Neural progenitor cell (in vitro differentiated cells): ENCODE data around the gene RWDD1. TPM values are rescaled to one million over a fixed set of nuclear protein-coding genes. Genes with fewer than 3 reads are reported as not detected.

Experiments used
- DNase-seq: peaks from one replicate; pipeline ENCODE4 v3.0.0-alpha.2; 2016; ENCODE audit warnings: low spot score
- H2AFZ ChIP-seq: fragments of 200-600 bp; sonication (generic); replicated peaks from 2 replicates; pipeline ENCODE4 v1.6.1; 2016; ENCODE audit warnings: antibody characterized with exemption
- H3F3A ChIP-seq: fragments of 200-600 bp; sonication (generic); 2 replicates; pipeline ENCODE4 v1.6.1; 2016; ENCODE audit warnings: antibody characterized with exemption, low read depth
- H3K27ac ChIP-seq: fragments of 200-600 bp; sonication (generic); 2 replicates; pipeline ENCODE4 v1.5.1; 2016; ENCODE audit warnings: mild to moderate bottlenecking
- H3K27me3 ChIP-seq: fragments of 200-600 bp; sonication (generic); 2 replicates; pipeline ENCODE4 v1.6.1; 2016; ENCODE audit warnings: mild to moderate bottlenecking, moderate library complexity
- H3K36me3 ChIP-seq: fragments of 200-600 bp; sonication (generic); 2 replicates; pipeline ENCODE4 v1.5.1; 2016
- H3K4me1 ChIP-seq: fragments of 200-600 bp; sonication (generic); 2 replicates; pipeline ENCODE4 v1.6.1; 2016; ENCODE audit warnings: mixed run types
- H3K4me2 ChIP-seq: fragments of 200-600 bp; sonication (generic); 2 replicates; pipeline ENCODE4 v1.6.1; 2016
- H3K4me3 ChIP-seq: fragments of 200-600 bp; sonication (generic); 2 replicates; pipeline ENCODE4 v1.5.1; 2016
- H3K79me2 ChIP-seq: fragments of 200-600 bp; sonication (generic); 2 replicates; pipeline ENCODE4 v1.6.1; 2016; ENCODE audit warnings: low read depth
- H3K9ac ChIP-seq: fragments of 200-600 bp; sonication (generic); 2 replicates; pipeline ENCODE4 v1.6.1; 2016
- H3K9me3 ChIP-seq: fragments of 200-600 bp; sonication (generic); 2 replicates; pipeline ENCODE4 v1.5.1; 2016; ENCODE audit warnings: low read depth
- H4K20me1 ChIP-seq: fragments of 200-600 bp; sonication (generic); 2 replicates; pipeline ENCODE4 v1.6.1; 2016; ENCODE audit warnings: low read depth
- H3K27ac Mint-ChIP-seq: 3 replicates; pipeline ENCODE4 v1.8.0; 2021; ENCODE audit warnings: mixed read lengths
- H3K27me3 Mint-ChIP-seq: 2 replicates; pipeline ENCODE4 v1.8.0; 2022; ENCODE audit warnings: low read depth, mild to moderate bottlenecking, inconsistent platforms, moderate library complexity, mixed read lengths; ENCODE audit not compliant: insufficient read depth
- H3K36me3 Mint-ChIP-seq: 3 replicates; pipeline ENCODE4 v1.8.0; 2021; ENCODE audit warnings: mixed read lengths
- H3K4me1 Mint-ChIP-seq: 3 replicates; pipeline ENCODE4 v1.8.0; 2021; ENCODE audit warnings: mixed read lengths
- H3K4me3 Mint-ChIP-seq: 3 replicates; pipeline ENCODE4 v1.8.0; 2021; ENCODE audit warnings: mild to moderate bottlenecking, moderate library complexity, mixed read lengths
- H3K9me3 Mint-ChIP-seq: 3 replicates; pipeline ENCODE4 v1.8.0; 2020; ENCODE audit warnings: mixed read lengths
- CTCF ChIP-seq: fragments of 200-600 bp; sonication (generic); IDR thresholded peaks from 2 replicates; pipeline ENCODE4 v1.5.1; 2017; ENCODE audit warnings: antibody characterized with exemption, mild to moderate bottlenecking
- EZH2 ChIP-seq: fragments of 200-600 bp; sonication (generic); IDR thresholded peaks from 2 replicates; pipeline ENCODE4 v1.6.1; 2017; ENCODE audit warnings: antibody characterized with exemption, mild to moderate bottlenecking, moderate library complexity
- EZH2phosphoT487 ChIP-seq: fragments of 200-600 bp; sonication (generic); IDR thresholded peaks from 2 replicates; pipeline ENCODE4 v1.6.1; 2017; ENCODE audit warnings: antibody characterized with exemption
- total RNA-seq: library from RNA; depleted of rRNA; stranded (reverse); fragments of >200 nt; gene quantifications from 2 replicates; pipeline ENCODE4 v1.2.3, GENCODE V29; 2015; ENCODE audit warnings: low replicate concordance

The RWDD1 gene
- total RNA-seq, 1 donor from 2014 or later: 43.2 TPM

GRCh38 chr6:116562019-116562403 lies 9.3 kb upstream of the RWDD1 start:
- DNase-seq: no peak
- H3K27me3 Mint-ChIP-seq: peaks cover 3% of the 10 kb centered on the region
- H4K20me1 ChIP-seq: no peaks in the 10 kb centered on the region
- H3F3A ChIP-seq: no peaks in the 10 kb centered on the region
- H3K9me3 Mint-ChIP-seq: no peaks in the 10 kb centered on the region
- peak overlapping the region; percentile 23 for H3K27ac Mint-ChIP-seq
- no peaks in the 10 kb centered on the region for H3K4me1 ChIP-seq
- H3K36me3 Mint-ChIP-seq: no peaks in the 10 kb centered on the region
- H2AFZ ChIP-seq: no peak overlapping the region
- peaks cover 6% of the 10 kb centered on the region for H3K4me1 Mint-ChIP-seq
- H3K4me3 Mint-ChIP-seq: no peak overlapping the region
- no peak overlapping the region for H3K4me3 ChIP-seq
- no peak overlapping the region for H3K9ac ChIP-seq
- H3K27ac ChIP-seq: no peak overlapping the region
- H3K79me2 ChIP-seq: no peaks in the 10 kb centered on the region
- H3K27me3 ChIP-seq: peaks cover 4% of the 10 kb centered on the region
- H3K4me2 ChIP-seq: no peak overlapping the region
- H3K9me3 ChIP-seq: no peaks in the 10 kb centered on the region
- no peaks in the 10 kb centered on the region for H3K36me3 ChIP-seq
- TF ChIP-seq EZH2 (no peak), CTCF (no peak), EZH2phosphoT487 (no peak)

GRCh38 chr6:116562614-116563013 lies 8.7 kb upstream of the RWDD1 start:
- no peaks in the 10 kb centered on the region for H3F3A ChIP-seq
- DNase-seq: no peak
- peaks cover 5% of the 10 kb centered on the region for H3K27me3 ChIP-seq
- TF ChIP-seq CTCF (no peak), EZH2 (no peak), EZH2phosphoT487 (no peak)
- no peak overlapping the region for H3K4me3 ChIP-seq
- H2AFZ ChIP-seq: no peak overlapping the region
- Mint-ChIP-seq H3K9me3 (no peaks in the 10 kb centered on the region), H3K36me3 (no peaks in the 10 kb centered on the region), H3K27ac (no peak overlapping the region), H3K27me3 (peaks cover 3% of the 10 kb centered on the region), H3K4me1 (peaks cover 6% of the 10 kb centered on the region), H3K4me3 (no peak overlapping the region)
- H3K36me3 ChIP-seq: no peaks in the 10 kb centered on the region
- no peaks in the 10 kb centered on the region for H3K79me2 ChIP-seq
- H3K9ac ChIP-seq: no peak overlapping the region
- H3K4me1 ChIP-seq: no peaks in the 10 kb centered on the region
- H3K9me3 ChIP-seq: no peaks in the 10 kb centered on the region
- no peak overlapping the region for H3K4me2 ChIP-seq
- no peaks in the 10 kb centered on the region for H4K20me1 ChIP-seq
- H3K27ac ChIP-seq: no peak overlapping the region

- no peaks in the 10 kb centered on the region for H3K4me1 ChIP-seq
- no peak overlapping the region for H3K27ac Mint-ChIP-seq
- DNase-seq: no peak
- no peaks in the 10 kb centered on the region for H3K36me3 Mint-ChIP-seq
- no peak overlapping the region for H3K9ac ChIP-seq
- H3K27me3 ChIP-seq: peaks cover 5% of the 10 kb centered on the region
- H3K4me1 Mint-ChIP-seq: peaks cover 2% of the 10 kb centered on the region
- no peak overlapping the region for H3K4me3 ChIP-seq
- no peaks in the 10 kb centered on the region for H3K9me3 ChIP-seq
- H3K9me3 Mint-ChIP-seq: no peaks in the 10 kb centered on the region
- no peak for TF ChIP-seq CTCF
- TF ChIP-seq EZH2: no peak
- TF ChIP-seq EZH2phosphoT487: no peak
- peaks cover 5% of the 10 kb centered on the region for H3K27me3 Mint-ChIP-seq
- no peaks in the 10 kb centered on the region for H3K79me2 ChIP-seq
- H2AFZ ChIP-seq: peak overlapping the region; percentile 2
- H3F3A ChIP-seq: no peaks in the 10 kb centered on the region
- H3K27ac ChIP-seq: no peak overlapping the region
- no peak overlapping the region for H3K4me3 Mint-ChIP-seq
- H3K36me3 ChIP-seq: no peaks in the 10 kb centered on the region
- H3K4me2 ChIP-seq: no peak overlapping the region
- no peaks in the 10 kb centered on the region for H4K20me1 ChIP-seq
Measured at GRCh38 chr6:116563830-116564229, 7.5 kb upstream of the RWDD1 start.
